A549 (cell line): ENCODE results near the gene COX7C. TPM values are rescaled to one million over a fixed set of nuclear protein-coding genes. Genes with fewer than 3 reads are reported as not detected.
A peak's percentile ranks its signal among the peaks of the same experiment; 100 is the strongest.

Source experiments
- ATAC-seq, 2 experiments: fragments of 200-7000 bp in 1 of 2; fragments of >200 bp in 1 of 2; cut with Nextera tagmentation in 1 of 2; cut with Tn5 transposase in 1 of 2; 3 replicates each; pipeline versions ENCODE4 v1.8.0 to v1.9.1; 2018 to 2020; ENCODE audit warnings: mild to moderate bottlenecking in 1 of 2, moderate library complexity in 1 of 2
- CTCF ChIA-PET: fragments of 300-600 bp; sonication (Branson Sonifier 250); formaldehyde crosslinking; extraction: SDS; loops from one replicate; lab custom pipeline; 2021; ENCODE audit warnings: antibody characterized with exemption, inconsistent platforms; lab: Yijun Ruan, JAX
- POLR2A ChIA-PET: fragments of 350-600 bp; formaldehyde crosslinking; extraction: SDS; loops from one replicate; lab custom pipeline; 2021; ENCODE audit warnings: antibody characterized with exemption, inconsistent platforms; lab: Yijun Ruan, JAX
- DNase-seq, 2 experiments: peaks; one replicate each; pipeline versions ENCODE4 v3.0.0 to v3.0.0-alpha.2; 2011 to 2016; ENCODE audit warnings: low read depth in 1 of 2, low spot score in 1 of 2
- FAIRE-seq: peaks from 2 replicates; lab custom pipeline; 2011; peaks lifted over from hg19 to GRCh38; lab: Jason Lieb, UNC
- H3K27ac ChIP-seq, 2 experiments: fragments of >200 bp; sonication (Bioruptor Twin); formaldehyde crosslinking; 3 replicates each; pipeline ENCODE4 v1.5.1; 2016 to 2017
- H3K4me1 ChIP-seq: fragments of >200 bp; sonication (Bioruptor Twin); formaldehyde crosslinking; 3 replicates; pipeline ENCODE4 v1.6.1; 2016
- H3K4me2 ChIP-seq: fragments of >200 bp; sonication (Bioruptor Twin); formaldehyde crosslinking; 3 replicates; pipeline ENCODE4 v1.6.1; 2016
- H3K4me3 ChIP-seq: fragments of >200 bp; sonication (Bioruptor Twin); formaldehyde crosslinking; 3 replicates; pipeline ENCODE4 v1.5.1; 2016
- H3K9me3 ChIP-seq: fragments of >200 bp; sonication (Bioruptor Twin); formaldehyde crosslinking; 3 replicates; pipeline ENCODE4 v1.6.1; 2016
- ATOH8 ChIP-seq: fragments of 250-450 bp; sonication (Bioruptor Pico); IDR thresholded peaks from 2 replicates; pipeline ENCODE4 v1.5.0; 2020; ENCODE audit warnings: low read depth, mild to moderate bottlenecking, moderate library complexity
- BHLHE40 ChIP-seq: IDR thresholded peaks from 2 replicates; pipeline ENCODE4 v1.6.1; 2012; ENCODE audit warnings: low read depth, low read length, inconsistent platforms
- CBX2 ChIP-seq: fragments of 200-600 bp; sonication (generic); IDR thresholded peaks from 2 replicates; pipeline ENCODE4 v1.6.1; 2016; ENCODE audit warnings: low read depth, mild to moderate bottlenecking, borderline replicate concordance
- CBX8 ChIP-seq: fragments of 200-600 bp; sonication (generic); IDR thresholded peaks from 2 replicates; pipeline ENCODE4 v1.6.1; 2016
- CHD2 ChIP-seq: fragments of 150-350 bp; IDR thresholded peaks from 2 replicates; pipeline ENCODE4 v1.6.1; 2014; ENCODE audit warnings: low read length; ENCODE audit not compliant: partially characterized antibody
- CHD4 ChIP-seq: fragments of 200-600 bp; sonication (generic); IDR thresholded peaks from 2 replicates; pipeline ENCODE4 v1.6.1; 2016; ENCODE audit warnings: antibody characterized with exemption, mild to moderate bottlenecking, borderline replicate concordance
- CTCF ChIP-seq: fragments of >200 bp; sonication (Bioruptor Twin); formaldehyde crosslinking; IDR thresholded peaks from 3 replicates; pipeline ENCODE4 v1.5.1; 2016
- E2F6 ChIP-seq: IDR thresholded peaks from 2 replicates; pipeline ENCODE4 v1.6.1; 2012; ENCODE audit warnings: low read depth, borderline replicate concordance
- ESRRA ChIP-seq: fragments of 150-350 bp; IDR thresholded peaks from 2 replicates; pipeline ENCODE4 v1.6.1; 2014; ENCODE audit warnings: mild to moderate bottlenecking, low read length, borderline replicate concordance
- FOSB ChIP-seq: fragments of 250-450 bp; sonication (Bioruptor Pico); IDR thresholded peaks from 2 replicates; pipeline ENCODE4 v1.5.0; 2020; ENCODE audit warnings: mild to moderate bottlenecking, moderate library complexity
- FOSL2 ChIP-seq, 2 experiments: fragments of 450-650 bp in 1 of 2; fragments of >200 bp in 1 of 2; sonication (Bioruptor Twin) in 1 of 2; formaldehyde crosslinking; IDR thresholded peaks; 2 replicates each; pipeline versions ENCODE4 v1.5.0 to v1.6.1; 2016 to 2020; ENCODE audit warnings: mild to moderate bottlenecking in 1 of 2, moderate library complexity in 1 of 2
- KDM5A ChIP-seq: fragments of 200-600 bp; sonication (generic); IDR thresholded peaks from 2 replicates; pipeline ENCODE4 v1.6.1; 2016; ENCODE audit warnings: antibody characterized with exemption, mild to moderate bottlenecking
- MAFK ChIP-seq: fragments of 450-650 bp; IDR thresholded peaks from 2 replicates; pipeline ENCODE4 v1.6.1; 2014; ENCODE audit not compliant: partially characterized antibody
- MAX ChIP-seq: IDR thresholded peaks from 2 replicates; pipeline ENCODE4 v1.6.1; 2012
- MAZ ChIP-seq: fragments of 150-350 bp; IDR thresholded peaks from 2 replicates; pipeline ENCODE4 v1.6.1; 2014; ENCODE audit warnings: antibody characterized with exemption, low read depth, low read length, borderline replicate concordance
- MYC ChIP-seq: IDR thresholded peaks from 2 replicates; pipeline ENCODE4 v1.6.1; 2012; ENCODE audit warnings: mild to moderate bottlenecking, inconsistent platforms, low read length, improper control_type of control experiment, borderline replicate concordance
- NR3C1 ChIP-seq: fragments of >200 bp; sonication (Bioruptor Twin); formaldehyde crosslinking; IDR thresholded peaks from 3 replicates; pipeline ENCODE4 v1.6.1; 2017
- POLR2AphosphoS2 ChIP-seq: conservative IDR thresholded peaks from 2 replicates; pipeline ENCODE4 v1.6.1; 2012; ENCODE audit warnings: low read length, improper control_type of control experiment, inconsistent platforms
- RAD21 ChIP-seq, 2 experiments: fragments of >200 bp in 1 of 2; sonication (Bioruptor Twin) in 1 of 2; formaldehyde crosslinking in 1 of 2; IDR thresholded peaks in 1 of 2; conservative IDR thresholded peaks in 1 of 2; 2 replicates in 1 of 2; 3 replicates in 1 of 2; pipeline ENCODE4 v1.6.1; 2012 to 2018; ENCODE audit warnings: inconsistent platforms in 1 of 2
- RARB ChIP-seq: fragments of 250-450 bp; sonication (Bioruptor Pico); IDR thresholded peaks from 2 replicates; pipeline ENCODE4 v1.8.0; 2021; ENCODE audit warnings: mild to moderate bottlenecking, moderate library complexity
- RFX5 ChIP-seq: fragments of 450-650 bp; IDR thresholded peaks from 2 replicates; pipeline ENCODE4 v1.7.1; 2014; ENCODE audit warnings: antibody characterized with exemption, mild to moderate bottlenecking, moderate library complexity
- RNF2 ChIP-seq: fragments of 200-600 bp; sonication (generic); IDR thresholded peaks from 2 replicates; pipeline ENCODE4 v1.6.1; 2016; ENCODE audit warnings: low read depth, mild to moderate bottlenecking, antibody characterized with exemption, moderate library complexity, borderline replicate concordance
- SREBF2 ChIP-seq: fragments of 450-650 bp; IDR thresholded peaks from 2 replicates; pipeline ENCODE4 v1.6.1; 2014; ENCODE audit warnings: mild to moderate bottlenecking, moderate library complexity
- TP53 ChIP-seq: fragments of 250-450 bp; sonication (Bioruptor Pico); IDR thresholded peaks from 2 replicates; pipeline ENCODE4 v1.5.0; 2021; ENCODE audit warnings: mild to moderate bottlenecking, moderate library complexity
- ZC3H11A ChIP-seq: fragments of 450-650 bp; IDR thresholded peaks from 2 replicates; pipeline ENCODE4 v1.6.1; 2014; ENCODE audit warnings: antibody characterized with exemption, mild to moderate bottlenecking
- ZFP36 ChIP-seq: fragments of 450-650 bp; IDR thresholded peaks from 2 replicates; pipeline ENCODE4 v1.6.1; 2014; ENCODE audit warnings: borderline replicate concordance; ENCODE audit not compliant: partially characterized antibody
- ZNF302 ChIP-seq: fragments of 250-450 bp; sonication (Bioruptor Pico); IDR thresholded peaks from 2 replicates; pipeline ENCODE4 v1.9.0; 2021; ENCODE audit warnings: inconsistent platforms, mild to moderate bottlenecking, moderate library complexity
- WGBS: methylation state at CpG from one replicate; pipeline ENCODE4 v1.1.6; 2017; ENCODE audit errors: missing lambda C conversion rate; 5-methylcytosine and 5-hydroxymethylcytosine counted together
- polyA plus RNA-seq, 4 experiments: library from polyadenylated mRNA; depleted of rRNA in 3 of 4; stranded (reverse); fragments of >200 nt; fragmentation: RNase III in 1 of 4; extraction: RNeasy Plus Mini Kit Qiagen cat#74134 plus additional on column Dnase treatment in 1 of 4; gene quantifications; 2 replicates in 3 of 4; 3 replicates in 1 of 4; pipeline ENCODE4 v1.2.3, GENCODE V29; 2011 to 2017

COX7C gene
- polyA plus RNA-seq, 2 of the 4 experiments (the other 2 are of a cell fraction): 842 to 1,182 TPM

GRCh38 chr5:86605881-86606280, 11.9 kb upstream of the COX7C start:
- TF ChIP-seq NR3C1: no peak
- no peak overlapping the region for H3K4me3 ChIP-seq
- 67% methylated on average over 3 of the region's 3 CpGs for WGBS
- H3K4me2 ChIP-seq: no peak overlapping the region
- ChIA-PET POLR2A (no interaction called here), CTCF (no interaction called here)
- no peak overlapping the region for H3K27ac ChIP-seq
- FAIRE-seq: no peak
- H3K4me1 ChIP-seq: no peaks in the 10 kb centered on the region
- DNase-seq: no peak
- no peaks in the 10 kb centered on the region for H3K9me3 ChIP-seq
- no peak for ATAC-seq

- WGBS: 31% methylated on average over 2 of the region's 2 CpGs
- DNase-seq (no peak), ATAC-seq (no peak), FAIRE-seq (no peak)
- Histone ChIP-seq H3K9me3 (peaks cover 5% of the 10 kb centered on the region), H3K27ac (no peak overlapping the region), H3K4me3 (no peak overlapping the region), H3K4me1 (no peaks in the 10 kb centered on the region), H3K4me2 (no peak overlapping the region)
- ChIA-PET CTCF (no interaction called here), POLR2A (no interaction called here)
- TF ChIP-seq ESRRA (no peak), ZNF302 (CRISPR knock-in tag) (no peak), ZFP36 (no peak), MAX (no peak), FOSB (CRISPR knock-in tag) (no peak), CHD2 (no peak), ZC3H11A (no peak), MYC (no peak), POLR2AphosphoS2 (no peak), TP53 (CRISPR knock-in tag) (no peak), RFX5 (no peak), MAZ (no peak), RNF2 (no peak), CHD4 (no peak), CBX2 (no peak), E2F6 (no peak), CTCF (no peak), FOSL2 (IDR thresholded peaks at IDR 0.05) (no peak), FOSL2 (CRISPR knock-in tag; IDR thresholded peaks at IDR 0.05) (no peak), ATOH8 (CRISPR knock-in tag) (no peak)
These were observed 4.3 kb upstream of the COX7C start for GRCh38 chr5:86613455-86613854.

- CTCF ChIA-PET: interaction anchor here (1.5 kb wide), 1 partner anchor 10 kb away, joined by 5 read pairs; no protein-coding TSS in a partner anchor
- WGBS: 40% methylated on average over 6 of the region's 6 CpGs
- H3K9me3 ChIP-seq: peaks cover 5% of the 10 kb centered on the region
- H3K4me2 ChIP-seq: peak overlapping the region; percentile 39
- H3K4me3 ChIP-seq: no peak overlapping the region
- FAIRE-seq: no peak
- peak overlapping the region; percentile 9 to 95; a peak in 1 of 6 replicates for H3K27ac ChIP-seq
- POLR2A ChIA-PET: interaction anchor here (1.9 kb wide), 1 partner anchor 10 kb away, joined by 4 read pairs; no protein-coding TSS in a partner anchor
- TF ChIP-seq CBX8 (no peak), KDM5A (no peak), BHLHE40 (no peak), MAFK (no peak), RAD21 (conservative IDR thresholded peaks at IDR 0.05 in 1 of 2, IDR thresholded peaks at IDR 0.05 in 1 of 2) (no peak), SREBF2 (no peak), RARB (CRISPR knock-in tag) (no peak)
- TF ChIP-seq, all 56 proteins: peak for 0
- ATAC-seq (no peak), DNase-seq (no peak)
- H3K4me1 ChIP-seq: peaks cover 8% of the 10 kb centered on the region; the same call in 2 of the 3 replicates
These were observed 409 bp upstream of the COX7C start for GRCh38 chr5:86617309-86617755.
